Measurements from ENCODE around the gene MAN1C1.

MAN1C1 gene

DNA sequence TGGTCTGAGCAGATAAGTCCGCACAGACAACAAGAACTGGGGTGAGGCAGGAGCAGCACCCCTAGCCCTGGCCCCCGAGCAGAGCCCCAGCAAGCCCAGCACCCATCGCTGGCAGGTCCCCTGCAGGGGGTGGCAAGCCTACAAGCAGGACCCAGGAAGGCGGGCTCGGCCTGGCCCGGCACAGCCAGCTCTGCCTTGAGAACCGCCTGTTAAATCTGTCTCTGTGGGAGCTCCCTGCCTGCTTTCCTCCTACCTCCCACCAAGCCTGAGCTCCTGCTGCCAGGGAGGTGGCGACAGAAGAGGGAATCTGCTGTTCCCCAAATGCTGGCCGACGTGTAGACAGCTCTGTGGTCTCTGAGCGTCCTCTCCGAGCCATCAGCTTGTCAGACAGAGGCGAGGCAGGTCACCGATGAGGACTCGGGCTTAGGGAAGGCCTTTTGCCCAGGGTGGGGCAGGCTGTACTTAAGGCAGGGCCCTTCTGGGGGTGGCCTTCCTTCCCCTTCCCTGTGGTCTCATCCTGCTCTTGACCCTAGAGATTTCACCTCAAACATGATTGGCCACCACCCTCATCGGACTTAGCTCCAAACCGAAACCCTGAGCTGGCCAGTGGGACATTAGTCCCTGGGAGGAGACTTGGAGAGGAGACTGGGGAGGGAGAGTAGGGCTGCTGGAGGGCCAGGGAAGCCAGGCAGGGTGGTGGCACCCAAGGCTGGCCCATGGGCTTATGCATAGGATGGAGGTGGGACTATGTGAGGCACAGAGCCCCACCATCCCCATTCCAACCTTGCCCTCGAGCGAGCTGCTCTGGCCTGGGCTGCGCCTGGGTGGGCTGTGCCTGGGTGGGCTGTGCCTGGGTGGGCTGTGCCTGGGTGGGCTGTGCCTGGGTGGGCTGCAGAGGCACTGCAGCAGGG is 191.1 kb downstream of the MAN1C1 start:
- peaks cover 9% of the 10 kb centered on the region for H3K79me1 ChIP-seq (ENCODE audit: low read depth, low read length)
- no peak overlapping the region for H4K8ac ChIP-seq (ENCODE audit: low read depth, low read length)
- no peak overlapping the region for H2BK15ac ChIP-seq (ENCODE audit: low read length)
- no peak overlapping the region for H2BK5ac ChIP-seq (ENCODE audit: low read length)
- no peak overlapping the region for H3K4ac ChIP-seq (ENCODE audit: low read length)
- H3K27ac ChIP-seq (replicated peaks; ENCODE audit: low read length): no peak overlapping the region
- no peak overlapping the region for H3K4me3 ChIP-seq (ENCODE audit: low read length in 2 of 2)
- H3K4me1 ChIP-seq (ENCODE audit: control insufficient read depth in 2 of 2, insufficient read depth in 1 of 2, low read depth in 1 of 2, low read length in 2 of 2): peaks cover 7 to 10% of the 10 kb centered on the region in 2 donors
- H3K4me2 ChIP-seq (ENCODE audit: insufficient read depth, low read length, poor library complexity, severe bottlenecking): no peak overlapping the region
- peaks cover 35 to 80% of the 10 kb centered on the region in 2 donors for H3K36me3 ChIP-seq (replicated peaks in 1 of 2; ENCODE audit: control insufficient read depth in 2 of 2, insufficient read depth in 2 of 2, low read length in 2 of 2)
- H2AFZ ChIP-seq (ENCODE audit: low read length): no peak overlapping the region
- no peak for DNase-seq (ENCODE audit: low spot score)
- no peak overlapping the region for H4K91ac ChIP-seq (ENCODE audit: low read depth, low read length, poor library complexity)
- H3K14ac ChIP-seq (ENCODE audit: low read length): no peak overlapping the region
- WGBS, 2 donors (ENCODE audit: extremely low coverage in 2 of 2, insufficient read length in 2 of 2, insufficient replicate concordance in 1 of 2): no CpG with 5 or more reads among the region's 20 CpGs
- no peak overlapping the region for H2AK5ac ChIP-seq (ENCODE audit: low read depth, low read length)
- H3K18ac ChIP-seq (ENCODE audit: low read length): no peak overlapping the region
- H3K9ac ChIP-seq (ENCODE audit: low read depth, low read length, poor library complexity): peak overlapping the region; percentile 66
- no peak overlapping the region for H2BK12ac ChIP-seq (ENCODE audit: low read length)
- H3K23ac ChIP-seq (ENCODE audit: low read depth, low read length, poor library complexity): no peak overlapping the region
- H2BK120ac ChIP-seq (ENCODE audit: low read depth, low read length): no peak overlapping the region
- H3K9me3 ChIP-seq (replicated peaks in 1 of 2; ENCODE audit: control insufficient read depth in 2 of 2, insufficient read depth in 1 of 2, low read depth in 1 of 2, low read length in 2 of 2): no peaks in the 10 kb centered on the region
- no peaks in the 10 kb centered on the region for H3K27me3 ChIP-seq (ENCODE audit: control insufficient read depth in 3 of 3, insufficient read depth in 3 of 3, low read depth in 1 of 3, low read length in 3 of 3)

DNA sequence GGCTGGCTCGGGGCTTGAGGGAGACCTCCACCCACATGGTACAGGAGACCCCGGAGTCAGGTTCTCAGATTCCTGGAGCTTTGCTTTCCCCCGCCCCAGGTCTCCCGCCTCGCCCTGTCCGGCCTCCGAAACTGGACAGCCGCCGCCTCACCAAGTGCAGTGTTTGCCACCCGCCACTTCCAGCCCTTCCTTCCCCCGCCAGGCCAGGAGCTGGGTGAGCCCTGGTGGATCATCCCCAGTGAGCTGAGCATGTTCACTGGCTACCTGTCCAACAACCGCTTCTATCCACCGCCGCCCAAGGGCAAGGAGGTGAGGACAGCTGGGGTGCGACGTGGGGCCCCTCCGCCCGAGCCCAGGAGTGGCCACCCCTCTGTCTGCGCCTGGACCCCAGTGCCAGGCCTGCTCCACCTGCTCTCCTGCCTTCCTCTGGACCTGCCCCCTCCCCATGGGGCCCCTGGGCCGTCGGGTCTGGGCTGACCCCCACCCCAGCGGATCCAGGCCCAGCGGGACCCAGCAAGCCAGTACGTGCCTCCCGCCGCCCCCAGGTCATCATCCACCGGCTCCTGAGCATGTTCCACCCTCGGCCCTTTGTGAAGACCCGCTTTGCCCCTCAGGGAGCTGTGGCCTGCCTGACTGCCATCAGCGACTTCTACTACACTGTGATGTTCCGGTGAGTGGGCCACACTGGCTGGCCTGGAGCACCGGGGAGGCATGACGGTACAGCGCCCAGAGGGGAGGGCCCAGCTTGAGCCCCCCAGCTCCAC is 192.1 kb downstream of the MAN1C1 start:
- H2AFZ ChIP-seq (ENCODE audit: low read length): no peak overlapping the region
- no peak overlapping the region for H2BK5ac ChIP-seq (ENCODE audit: low read length)

DNA sequence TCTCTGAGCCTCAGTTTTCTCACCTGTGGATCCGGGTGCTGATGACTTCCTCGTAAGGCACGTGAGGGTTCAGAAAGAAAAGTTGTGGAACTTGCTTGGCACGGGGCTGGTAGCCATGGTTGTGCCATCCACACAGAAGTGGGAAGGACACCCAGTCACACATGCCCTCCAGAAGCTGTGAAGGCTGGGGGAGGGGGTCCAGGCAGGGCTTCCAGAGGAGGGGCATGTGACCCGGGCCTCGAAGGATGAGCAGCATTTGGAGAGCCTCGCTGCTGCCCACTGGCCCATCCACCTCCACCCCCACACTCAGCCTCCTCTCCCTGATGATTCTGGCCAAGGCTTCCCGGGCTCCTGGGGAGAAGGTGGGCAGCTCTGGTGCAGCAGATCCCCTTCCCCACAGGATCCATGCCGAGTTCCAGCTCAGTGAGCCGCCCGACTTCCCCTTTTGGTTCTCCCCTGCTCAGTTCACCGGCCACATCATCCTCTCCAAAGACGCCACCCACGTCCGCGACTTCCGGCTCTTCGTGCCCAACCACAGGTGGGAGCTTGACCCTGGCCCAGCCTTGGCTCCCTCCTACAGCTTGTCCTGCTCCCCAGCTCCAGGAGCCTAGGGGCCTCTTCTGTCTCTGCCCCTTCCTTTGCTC is 192.8 kb downstream of the MAN1C1 start:
- Histone ChIP-seq H3K23ac (ENCODE audit: low read depth, low read length, poor library complexity) (peak overlapping the region; percentile 82), H3K27ac (replicated peaks; ENCODE audit: low read length) (no peak overlapping the region), H3K9ac (ENCODE audit: low read depth, low read length, poor library complexity) (no peak overlapping the region), H3K4me2 (ENCODE audit: insufficient read depth, low read length, poor library complexity, severe bottlenecking) (no peak overlapping the region), H3K4ac (ENCODE audit: low read length) (no peak overlapping the region), H2BK12ac (ENCODE audit: low read length) (no peak overlapping the region), H2AFZ (ENCODE audit: low read length) (no peak overlapping the region), H2BK15ac (ENCODE audit: low read length) (no peak overlapping the region), H3K18ac (ENCODE audit: low read length) (no peak overlapping the region), H3K4me1 (ENCODE audit: control insufficient read depth in 2 of 2, insufficient read depth in 1 of 2, low read depth in 1 of 2, low read length in 2 of 2) (peaks cover 0 to 4% of the 10 kb centered on the region in 2 donors), H3K4me3 (ENCODE audit: low read length in 2 of 2) (no peak overlapping the region), H3K79me1 (ENCODE audit: low read depth, low read length) (peaks cover 13% of the 10 kb centered on the region), H2BK120ac (ENCODE audit: low read depth, low read length) (no peak overlapping the region), H2AK5ac (ENCODE audit: low read depth, low read length) (no peak overlapping the region), H3K27me3 (ENCODE audit: control insufficient read depth in 3 of 3, insufficient read depth in 3 of 3, low read depth in 1 of 3, low read length in 3 of 3) (no peaks in the 10 kb centered on the region), H2BK5ac (ENCODE audit: low read length) (no peak overlapping the region), H4K91ac (ENCODE audit: low read depth, low read length, poor library complexity) (no peak overlapping the region), H4K8ac (ENCODE audit: low read depth, low read length) (no peak overlapping the region), H3K9me3 (replicated peaks in 1 of 2; ENCODE audit: control insufficient read depth in 2 of 2, insufficient read depth in 1 of 2, low read depth in 1 of 2, low read length in 2 of 2) (no peaks in the 10 kb centered on the region), H3K36me3 (replicated peaks in 1 of 2; ENCODE audit: control insufficient read depth in 2 of 2, insufficient read depth in 2 of 2, low read length in 2 of 2) (peaks cover 50 to 89% of the 10 kb centered on the region in 2 donors), H3K14ac (ENCODE audit: low read length) (no peak overlapping the region)
- WGBS, 2 donors (ENCODE audit: extremely low coverage in 2 of 2, insufficient read length in 2 of 2, insufficient replicate concordance in 1 of 2): no CpG with 5 or more reads among the region's 18 CpGs
- DNase-seq (ENCODE audit: low spot score): no peak

More for the DNA sequence above, 192.1 kb downstream of the MAN1C1 start:
- Histone ChIP-seq H3K36me3 (replicated peaks in 1 of 2; ENCODE audit: control insufficient read depth in 2 of 2, insufficient read depth in 2 of 2, low read length in 2 of 2) (peaks cover 42 to 87% of the 10 kb centered on the region in 2 donors), H3K27ac (replicated peaks; ENCODE audit: low read length) (no peak overlapping the region), H4K8ac (ENCODE audit: low read depth, low read length) (no peak overlapping the region), H3K23ac (ENCODE audit: low read depth, low read length, poor library complexity) (peak overlapping the region; percentile 82), H3K9me3 (replicated peaks in 1 of 2; ENCODE audit: control insufficient read depth in 2 of 2, insufficient read depth in 1 of 2, low read depth in 1 of 2, low read length in 2 of 2) (no peaks in the 10 kb centered on the region), H3K4me2 (ENCODE audit: insufficient read depth, low read length, poor library complexity, severe bottlenecking) (no peak overlapping the region), H2BK15ac (ENCODE audit: low read length) (no peak overlapping the region), H3K4ac (ENCODE audit: low read length) (no peak overlapping the region), H2BK12ac (ENCODE audit: low read length) (no peak overlapping the region), H3K27me3 (ENCODE audit: control insufficient read depth in 3 of 3, insufficient read depth in 3 of 3, low read depth in 1 of 3, low read length in 3 of 3) (no peaks in the 10 kb centered on the region), H3K4me3 (ENCODE audit: low read length in 2 of 2) (no peak overlapping the region), H2BK120ac (ENCODE audit: low read depth, low read length) (no peak overlapping the region), H2AK5ac (ENCODE audit: low read depth, low read length) (no peak overlapping the region), H4K91ac (ENCODE audit: low read depth, low read length, poor library complexity) (no peak overlapping the region), H3K79me1 (ENCODE audit: low read depth, low read length) (peaks cover 13% of the 10 kb centered on the region), H3K18ac (ENCODE audit: low read length) (no peak overlapping the region), H3K9ac (ENCODE audit: low read depth, low read length, poor library complexity) (no peak overlapping the region), H3K4me1 (ENCODE audit: control insufficient read depth in 2 of 2, insufficient read depth in 1 of 2, low read depth in 1 of 2, low read length in 2 of 2) (peaks cover 4 to 8% of the 10 kb centered on the region in 2 donors), H3K14ac (ENCODE audit: low read length) (no peak overlapping the region)
- no CpG with 5 or more reads among the region's 34 CpGs for WGBS, 2 donors (ENCODE audit: extremely low coverage in 2 of 2, insufficient read length in 2 of 2, insufficient replicate concordance in 1 of 2)
- no peak for DNase-seq (ENCODE audit: low spot score)
